ENCODE data around the gene SENP1. TPM values are rescaled to one million over a fixed set of nuclear protein-coding genes. Genes with fewer than 3 reads are reported as not detected.

SENP1 gene
- total RNA-seq, 1 experiment from 2014 or later: 28.8 TPM

DNA sequence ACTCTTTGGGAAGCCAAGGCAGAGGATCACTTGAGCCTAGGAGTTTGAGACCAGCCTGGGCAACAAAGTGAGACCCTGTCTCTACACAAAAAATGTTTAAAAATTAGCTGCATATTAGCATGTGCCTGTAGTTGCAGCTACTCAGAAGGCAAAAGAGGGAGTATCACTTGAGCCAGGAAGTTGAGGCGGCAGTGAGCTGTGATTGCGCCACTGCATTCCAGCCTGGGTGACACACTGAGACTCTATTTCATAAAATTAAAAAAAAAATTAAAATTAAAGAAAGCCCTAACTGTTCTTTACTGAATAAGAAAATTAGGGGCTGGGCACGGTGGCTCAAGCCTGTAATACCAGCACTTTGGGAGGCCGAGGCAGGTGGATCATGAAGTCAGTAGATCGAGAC lies 27.0 kb downstream of the SENP1 start:
- Histone ChIP-seq H2BK12ac (ENCODE audit: insufficient read length, low read depth, low read length) (no peak overlapping the region), H4K91ac (ENCODE audit: insufficient read length, low read depth, low read length) (no peak overlapping the region), H3K27me3 (ENCODE audit: insufficient read depth, low read length) (no peaks in the 10 kb centered on the region), H3K79me1 (ENCODE audit: insufficient read depth, low read depth, low read length, poor library complexity, severe bottlenecking) (no peaks in the 10 kb centered on the region), H2AFZ (ENCODE audit: low read length) (no peak overlapping the region), H3K4me2 (ENCODE audit: insufficient read depth, insufficient read length, low read length) (no peak overlapping the region), H3K9ac (ENCODE audit: extremely low read depth, insufficient read length, low read length) (no peak overlapping the region), H2BK5ac (ENCODE audit: insufficient read length, low read length) (no peak overlapping the region), H3K27ac (ENCODE audit: insufficient read length, low read depth, low read length) (no peak overlapping the region), H3K23ac (ENCODE audit: insufficient read length, low read depth, low read length) (no peak overlapping the region), H3K56ac (ENCODE audit: insufficient read length, low read depth, low read length) (no peak overlapping the region), H2BK120ac (ENCODE audit: low read depth, low read length, poor library complexity, severe bottlenecking) (no peak overlapping the region), H3K4me1 (ENCODE audit: insufficient read depth, low read length) (no peaks in the 10 kb centered on the region), H2BK15ac (ENCODE audit: low read depth, low read length) (no peak overlapping the region), H2AK5ac (ENCODE audit: insufficient read length, low read length) (no peak overlapping the region), H3K23me2 (ENCODE audit: insufficient read length, low read depth, low read length, poor library complexity, severe bottlenecking) (no peaks in the 10 kb centered on the region), H2BK20ac (ENCODE audit: low read depth, low read length, poor library complexity, severe bottlenecking) (no peak overlapping the region), H3T11ph (ENCODE audit: low read length) (no peak overlapping the region), H3K4ac (ENCODE audit: low read depth, low read length) (no peak overlapping the region), H3K14ac (ENCODE audit: insufficient read depth, low read length) (no peak overlapping the region), H3K9me3 (ENCODE audit: control insufficient read depth, low read depth, low read length) (no peaks in the 10 kb centered on the region), H3K79me2 (ENCODE audit: insufficient read depth, low read length) (no peaks in the 10 kb centered on the region), H3K18ac (ENCODE audit: insufficient read length, low read depth, low read length) (no peak overlapping the region), H4K8ac (replicated peaks; ENCODE audit: insufficient read length, low read depth, low read length) (no peak overlapping the region), H4K5ac (ENCODE audit: insufficient read length, low read depth, low read length) (no peak overlapping the region), H4K20me1 (ENCODE audit: control insufficient read depth, insufficient read depth, insufficient read length) (no peaks in the 10 kb centered on the region)
- Mint-ChIP-seq H3K9me3 (no peaks in the 10 kb centered on the region), H3K27ac (no peak overlapping the region), H3K36me3 (ENCODE audit: insufficient read depth in 1 of 3, low read depth in 3 of 3) (peaks cover 11 to 47% (median 35%) of the 10 kb centered on the region in 3 experiments), H3K4me1 (no peaks in the 10 kb centered on the region), H3K4me3 (no peak overlapping the region), H3K27me3 (ENCODE audit: low read depth) (no peaks in the 10 kb centered on the region)
- TF ChIP-seq, protein P1, sequence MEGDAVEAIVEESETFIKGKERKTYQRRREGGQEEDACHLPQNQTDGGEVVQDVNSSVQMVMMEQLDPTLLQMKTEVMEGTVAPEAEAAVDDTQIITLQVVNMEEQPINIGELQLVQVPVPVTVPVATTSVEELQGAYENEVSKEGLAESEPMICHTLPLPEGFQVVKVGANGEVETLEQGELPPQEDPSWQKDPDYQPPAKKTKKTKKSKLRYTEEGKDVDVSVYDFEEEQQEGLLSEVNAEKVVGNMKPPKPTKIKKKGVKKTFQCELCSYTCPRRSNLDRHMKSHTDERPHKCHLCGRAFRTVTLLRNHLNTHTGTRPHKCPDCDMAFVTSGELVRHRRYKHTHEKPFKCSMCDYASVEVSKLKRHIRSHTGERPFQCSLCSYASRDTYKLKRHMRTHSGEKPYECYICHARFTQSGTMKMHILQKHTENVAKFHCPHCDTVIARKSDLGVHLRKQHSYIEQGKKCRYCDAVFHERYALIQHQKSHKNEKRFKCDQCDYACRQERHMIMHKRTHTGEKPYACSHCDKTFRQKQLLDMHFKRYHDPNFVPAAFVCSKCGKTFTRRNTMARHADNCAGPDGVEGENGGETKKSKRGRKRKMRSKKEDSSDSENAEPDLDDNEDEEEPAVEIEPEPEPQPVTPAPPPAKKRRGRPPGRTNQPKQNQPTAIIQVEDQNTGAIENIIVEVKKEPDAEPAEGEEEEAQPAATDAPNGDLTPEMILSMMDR (conservative IDR thresholded peaks at IDR 0.05): no peak
- no CpG with 5 or more reads among the region's 5 CpGs for WGBS (ENCODE audit: extremely low coverage, insufficient read length, low lambda C conversion rate)
- DNase-seq: no peak
